ENCODE data around the gene ZNF571.

ZNF571 gene

DNA sequence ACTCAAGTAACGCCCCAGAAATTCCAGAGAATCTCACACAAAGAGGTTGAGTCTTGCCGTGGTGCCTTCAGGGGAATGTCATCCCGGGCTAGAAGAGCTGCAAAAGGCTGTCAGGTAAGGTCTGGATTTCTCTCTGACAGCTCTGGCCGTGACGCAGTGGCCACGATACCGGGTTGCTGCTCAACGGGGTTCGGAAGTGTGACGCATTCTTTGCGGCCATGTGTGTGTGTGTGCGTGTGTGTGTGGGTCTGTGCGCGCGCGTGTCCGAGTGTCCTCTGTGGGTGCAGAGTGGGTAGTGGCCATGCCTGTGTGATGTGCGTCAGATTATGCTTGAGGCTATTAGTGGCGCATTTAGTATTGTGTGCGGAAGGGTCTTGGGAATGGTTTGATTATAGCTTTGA is 390 bp upstream of the ZNF571 start (continued):
- TF ChIP-seq, protein P1, sequence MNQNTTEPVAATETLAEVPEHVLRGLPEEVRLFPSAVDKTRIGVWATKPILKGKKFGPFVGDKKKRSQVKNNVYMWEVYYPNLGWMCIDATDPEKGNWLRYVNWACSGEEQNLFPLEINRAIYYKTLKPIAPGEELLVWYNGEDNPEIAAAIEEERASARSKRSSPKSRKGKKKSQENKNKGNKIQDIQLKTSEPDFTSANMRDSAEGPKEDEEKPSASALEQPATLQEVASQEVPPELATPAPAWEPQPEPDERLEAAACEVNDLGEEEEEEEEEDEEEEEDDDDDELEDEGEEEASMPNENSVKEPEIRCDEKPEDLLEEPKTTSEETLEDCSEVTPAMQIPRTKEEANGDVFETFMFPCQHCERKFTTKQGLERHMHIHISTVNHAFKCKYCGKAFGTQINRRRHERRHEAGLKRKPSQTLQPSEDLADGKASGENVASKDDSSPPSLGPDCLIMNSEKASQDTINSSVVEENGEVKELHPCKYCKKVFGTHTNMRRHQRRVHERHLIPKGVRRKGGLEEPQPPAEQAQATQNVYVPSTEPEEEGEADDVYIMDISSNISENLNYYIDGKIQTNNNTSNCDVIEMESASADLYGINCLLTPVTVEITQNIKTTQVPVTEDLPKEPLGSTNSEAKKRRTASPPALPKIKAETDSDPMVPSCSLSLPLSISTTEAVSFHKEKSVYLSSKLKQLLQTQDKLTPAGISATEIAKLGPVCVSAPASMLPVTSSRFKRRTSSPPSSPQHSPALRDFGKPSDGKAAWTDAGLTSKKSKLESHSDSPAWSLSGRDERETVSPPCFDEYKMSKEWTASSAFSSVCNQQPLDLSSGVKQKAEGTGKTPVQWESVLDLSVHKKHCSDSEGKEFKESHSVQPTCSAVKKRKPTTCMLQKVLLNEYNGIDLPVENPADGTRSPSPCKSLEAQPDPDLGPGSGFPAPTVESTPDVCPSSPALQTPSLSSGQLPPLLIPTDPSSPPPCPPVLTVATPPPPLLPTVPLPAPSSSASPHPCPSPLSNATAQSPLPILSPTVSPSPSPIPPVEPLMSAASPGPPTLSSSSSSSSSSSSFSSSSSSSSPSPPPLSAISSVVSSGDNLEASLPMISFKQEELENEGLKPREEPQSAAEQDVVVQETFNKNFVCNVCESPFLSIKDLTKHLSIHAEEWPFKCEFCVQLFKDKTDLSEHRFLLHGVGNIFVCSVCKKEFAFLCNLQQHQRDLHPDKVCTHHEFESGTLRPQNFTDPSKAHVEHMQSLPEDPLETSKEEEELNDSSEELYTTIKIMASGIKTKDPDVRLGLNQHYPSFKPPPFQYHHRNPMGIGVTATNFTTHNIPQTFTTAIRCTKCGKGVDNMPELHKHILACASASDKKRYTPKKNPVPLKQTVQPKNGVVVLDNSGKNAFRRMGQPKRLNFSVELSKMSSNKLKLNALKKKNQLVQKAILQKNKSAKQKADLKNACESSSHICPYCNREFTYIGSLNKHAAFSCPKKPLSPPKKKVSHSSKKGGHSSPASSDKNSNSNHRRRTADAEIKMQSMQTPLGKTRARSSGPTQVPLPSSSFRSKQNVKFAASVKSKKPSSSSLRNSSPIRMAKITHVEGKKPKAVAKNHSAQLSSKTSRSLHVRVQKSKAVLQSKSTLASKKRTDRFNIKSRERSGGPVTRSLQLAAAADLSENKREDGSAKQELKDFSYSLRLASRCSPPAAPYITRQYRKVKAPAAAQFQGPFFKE (tag by site-specific recombination; IDR thresholded peaks at IDR 0.05; ENCODE audit: borderline replicate concordance) = 0 out of 2 replicates have a peak, but pooled peaks have one; percentile 76
- peak; percentile 99 for TF ChIP-seq ZNF629 (tag by site-specific recombination; IDR thresholded peaks at IDR 0.05)
- TF ChIP-seq HOXC10 (CRISPR knock-in tag; IDR thresholded peaks at IDR 0.05) = no peak
- TF ChIP-seq ZNF157 (tag by site-specific recombination; IDR thresholded peaks at IDR 0.05) = 0 out of 2 replicates have a peak, but pooled peaks have one; percentile 62
- no peak for TF ChIP-seq ZNF114 (tag by site-specific recombination; IDR thresholded peaks at IDR 0.05)
- no peak; the same call in 1 of the 2 replicates for TF ChIP-seq ZEB2 (tag by site-specific recombination; IDR thresholded peaks at IDR 0.05)
- TF ChIP-seq, protein P2, sequence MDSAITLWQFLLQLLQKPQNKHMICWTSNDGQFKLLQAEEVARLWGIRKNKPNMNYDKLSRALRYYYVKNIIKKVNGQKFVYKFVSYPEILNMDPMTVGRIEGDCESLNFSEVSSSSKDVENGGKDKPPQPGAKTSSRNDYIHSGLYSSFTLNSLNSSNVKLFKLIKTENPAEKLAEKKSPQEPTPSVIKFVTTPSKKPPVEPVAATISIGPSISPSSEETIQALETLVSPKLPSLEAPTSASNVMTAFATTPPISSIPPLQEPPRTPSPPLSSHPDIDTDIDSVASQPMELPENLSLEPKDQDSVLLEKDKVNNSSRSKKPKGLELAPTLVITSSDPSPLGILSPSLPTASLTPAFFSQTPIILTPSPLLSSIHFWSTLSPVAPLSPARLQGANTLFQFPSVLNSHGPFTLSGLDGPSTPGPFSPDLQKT (IDR thresholded peaks at IDR 0.05; ENCODE audit: borderline replicate concordance, low read depth, low read length) = no peak
- no peak for TF ChIP-seq ZNF132 (tag by site-specific recombination; IDR thresholded peaks at IDR 0.05; ENCODE audit: borderline replicate concordance)
- TF ChIP-seq ZNF510 (tag by site-specific recombination; IDR thresholded peaks at IDR 0.05; ENCODE audit: insufficient replicate concordance) = no peak
- no peak for TF ChIP-seq ZNF37A (tag by site-specific recombination; IDR thresholded peaks at IDR 0.05)
- TF ChIP-seq GLIS1 (tag by site-specific recombination; IDR thresholded peaks at IDR 0.05) = no peak
- TF ChIP-seq YY2 (tag by site-specific recombination; IDR thresholded peaks at IDR 0.05) = peak; percentile 63
- TF ChIP-seq, protein P3, sequence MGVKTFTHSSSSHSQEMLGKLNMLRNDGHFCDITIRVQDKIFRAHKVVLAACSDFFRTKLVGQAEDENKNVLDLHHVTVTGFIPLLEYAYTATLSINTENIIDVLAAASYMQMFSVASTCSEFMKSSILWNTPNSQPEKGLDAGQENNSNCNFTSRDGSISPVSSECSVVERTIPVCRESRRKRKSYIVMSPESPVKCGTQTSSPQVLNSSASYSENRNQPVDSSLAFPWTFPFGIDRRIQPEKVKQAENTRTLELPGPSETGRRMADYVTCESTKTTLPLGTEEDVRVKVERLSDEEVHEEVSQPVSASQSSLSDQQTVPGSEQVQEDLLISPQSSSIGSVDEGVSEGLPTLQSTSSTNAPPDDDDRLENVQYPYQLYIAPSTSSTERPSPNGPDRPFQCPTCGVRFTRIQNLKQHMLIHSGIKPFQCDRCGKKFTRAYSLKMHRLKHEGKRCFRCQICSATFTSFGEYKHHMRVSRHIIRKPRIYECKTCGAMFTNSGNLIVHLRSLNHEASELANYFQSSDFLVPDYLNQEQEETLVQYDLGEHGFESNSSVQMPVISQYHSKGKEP (tag by site-specific recombination; IDR thresholded peaks at IDR 0.05) = no peak
- no peak for TF ChIP-seq ZSCAN30 (tag by site-specific recombination; IDR thresholded peaks at IDR 0.05)
- TF ChIP-seq, protein P4, sequence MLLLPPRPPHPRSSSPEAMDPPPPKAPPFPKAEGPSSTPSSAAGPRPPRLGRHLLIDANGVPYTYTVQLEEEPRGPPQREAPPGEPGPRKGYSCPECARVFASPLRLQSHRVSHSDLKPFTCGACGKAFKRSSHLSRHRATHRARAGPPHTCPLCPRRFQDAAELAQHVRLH (tag by site-specific recombination; IDR thresholded peaks at IDR 0.05) = peak; percentile 94
- no peak for TF ChIP-seq SP3 (tag by site-specific recombination; IDR thresholded peaks at IDR 0.05)
- TF ChIP-seq ZNF239 (tag by site-specific recombination; IDR thresholded peaks at IDR 0.05) = 0 out of 2 replicates have a peak, but pooled peaks have one; percentile 31
- TF ChIP-seq ZNF544 (tag by site-specific recombination; IDR thresholded peaks at IDR 0.05) = no peak
- TF ChIP-seq ZNF202 (tag by site-specific recombination; IDR thresholded peaks at IDR 0.05; ENCODE audit: borderline replicate concordance) = no peak
- TF ChIP-seq SP7 (tag by site-specific recombination; IDR thresholded peaks at IDR 0.05) = peak; percentile 83
- TF ChIP-seq ZNF670 (tag by site-specific recombination; IDR thresholded peaks at IDR 0.05; ENCODE audit: low read depth) = peak; percentile 84; the same call in 1 of the 2 replicates
- no peak; the same call in 1 of the 2 replicates for TF ChIP-seq ZNF660 (tag by site-specific recombination; IDR thresholded peaks at IDR 0.05)
- peak; percentile 79 for TF ChIP-seq ZNF548 (tag by site-specific recombination; IDR thresholded peaks at IDR 0.05)
- TF ChIP-seq ZNF169 (tag by site-specific recombination; IDR thresholded peaks at IDR 0.05) = peak; percentile 95
- TF ChIP-seq, protein P5, sequence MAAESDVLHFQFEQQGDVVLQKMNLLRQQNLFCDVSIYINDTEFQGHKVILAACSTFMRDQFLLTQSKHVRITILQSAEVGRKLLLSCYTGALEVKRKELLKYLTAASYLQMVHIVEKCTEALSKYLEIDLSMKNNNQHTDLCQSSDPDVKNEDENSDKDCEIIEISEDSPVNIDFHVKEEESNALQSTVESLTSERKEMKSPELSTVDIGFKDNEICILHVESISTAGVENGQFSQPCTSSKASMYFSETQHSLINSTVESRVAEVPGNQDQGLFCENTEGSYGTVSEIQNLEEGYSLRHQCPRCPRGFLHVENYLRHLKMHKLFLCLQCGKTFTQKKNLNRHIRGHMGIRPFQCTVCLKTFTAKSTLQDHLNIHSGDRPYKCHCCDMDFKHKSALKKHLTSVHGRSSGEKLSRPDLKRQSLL (tag by site-specific recombination; IDR thresholded peaks at IDR 0.05) = no peak; the same call in 1 of the 2 replicates
- TF ChIP-seq, protein P6, sequence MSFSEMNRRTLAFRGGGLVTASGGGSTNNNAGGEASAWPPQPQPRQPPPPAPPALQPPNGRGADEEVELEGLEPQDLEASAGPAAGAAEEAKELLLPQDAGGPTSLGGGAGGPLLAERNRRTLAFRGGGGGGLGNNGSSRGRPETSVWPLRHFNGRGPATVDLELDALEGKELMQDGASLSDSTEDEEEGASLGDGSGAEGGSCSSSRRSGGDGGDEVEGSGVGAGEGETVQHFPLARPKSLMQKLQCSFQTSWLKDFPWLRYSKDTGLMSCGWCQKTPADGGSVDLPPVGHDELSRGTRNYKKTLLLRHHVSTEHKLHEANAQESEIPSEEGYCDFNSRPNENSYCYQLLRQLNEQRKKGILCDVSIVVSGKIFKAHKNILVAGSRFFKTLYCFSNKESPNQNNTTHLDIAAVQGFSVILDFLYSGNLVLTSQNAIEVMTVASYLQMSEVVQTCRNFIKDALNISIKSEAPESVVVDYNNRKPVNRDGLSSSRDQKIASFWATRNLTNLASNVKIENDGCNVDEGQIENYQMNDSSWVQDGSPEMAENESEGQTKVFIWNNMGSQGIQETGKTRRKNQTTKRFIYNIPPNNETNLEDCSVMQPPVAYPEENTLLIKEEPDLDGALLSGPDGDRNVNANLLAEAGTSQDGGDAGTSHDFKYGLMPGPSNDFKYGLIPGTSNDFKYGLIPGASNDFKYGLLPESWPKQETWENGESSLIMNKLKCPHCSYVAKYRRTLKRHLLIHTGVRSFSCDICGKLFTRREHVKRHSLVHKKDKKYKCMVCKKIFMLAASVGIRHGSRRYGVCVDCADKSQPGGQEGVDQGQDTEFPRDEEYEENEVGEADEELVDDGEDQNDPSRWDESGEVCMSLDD (tag by site-specific recombination; IDR thresholded peaks at IDR 0.05) = peak; percentile 99
- peak; percentile 50 for TF ChIP-seq KLF1 (tag by site-specific recombination; IDR thresholded peaks at IDR 0.05)
- peak; percentile 84; the same call in 1 of the 2 replicates for TF ChIP-seq ZBTB1 (tag by site-specific recombination; IDR thresholded peaks at IDR 0.05)

Measured in HEK293 (cell line).